COLO668 (cell line): Measurements from ENCODE around the gene CD3D.
"Not testable (repeated sequence)": the region's sequence is repeated elsewhere in the genome, so short reads cannot be mapped to it uniquely, and the experiment has no call there.

Source experiments
- DNase-seq: peaks from one replicate; lab custom pipeline; 2025; ENCODE audit not compliant: unreplicated experiment; lab: John Stamatoyannopoulos, UW

Gene CD3D

DNA sequence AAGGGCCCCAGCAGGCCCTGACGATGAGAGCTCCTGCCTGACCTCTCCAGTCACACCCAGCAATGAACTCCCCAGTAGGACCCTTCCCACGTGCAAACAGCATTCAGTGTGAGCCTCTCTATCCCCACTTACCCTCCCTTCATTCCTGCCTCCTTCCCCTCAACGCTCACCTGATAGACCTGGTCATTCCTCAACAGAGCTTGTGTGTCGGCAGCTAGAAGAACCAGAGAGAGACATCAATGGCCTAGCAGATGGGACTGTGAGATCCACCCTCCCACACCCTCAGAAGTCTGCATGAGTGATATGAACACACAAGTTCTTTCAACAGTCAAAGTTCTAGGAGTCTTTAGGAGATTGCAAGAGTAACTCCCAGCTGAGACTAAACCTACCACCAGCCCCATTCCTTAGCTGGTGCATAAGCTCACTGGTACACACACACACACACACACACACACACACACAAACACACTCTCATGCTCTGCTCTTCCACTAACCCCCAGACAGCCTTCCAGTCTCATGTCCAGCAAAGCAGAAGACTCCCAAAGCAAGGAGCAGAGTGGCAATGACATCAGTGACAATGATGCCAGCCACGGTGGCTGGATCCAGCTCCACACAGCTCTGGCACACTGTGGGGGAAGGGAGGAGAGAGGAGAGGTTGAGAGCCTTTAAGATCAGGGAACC is 3.1 kb downstream of the CD3D start:
- DNase-seq, result no peak

DNA sequence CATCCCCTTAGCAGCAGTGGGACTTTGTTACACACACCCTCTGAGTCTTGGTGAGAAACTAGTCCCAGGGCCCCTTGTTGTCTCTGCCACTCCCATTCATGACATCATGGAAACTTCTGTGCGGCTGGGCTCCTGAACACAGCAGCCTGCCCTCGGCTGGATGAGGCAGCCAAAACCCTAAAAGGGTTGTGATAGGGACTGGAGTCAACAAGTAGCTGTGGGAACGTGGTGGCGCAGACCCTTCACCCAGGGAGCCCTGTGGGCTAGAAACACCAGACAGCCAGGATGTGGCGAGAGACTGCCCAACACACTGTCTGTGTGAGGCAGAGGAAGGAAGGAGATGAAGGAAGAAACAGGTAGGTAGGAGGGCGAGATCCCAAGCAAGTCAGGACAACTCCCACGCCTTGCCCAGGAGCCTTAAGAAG is 3.9 kb downstream of the CD3D start:
- no peak for DNase-seq

DNA sequence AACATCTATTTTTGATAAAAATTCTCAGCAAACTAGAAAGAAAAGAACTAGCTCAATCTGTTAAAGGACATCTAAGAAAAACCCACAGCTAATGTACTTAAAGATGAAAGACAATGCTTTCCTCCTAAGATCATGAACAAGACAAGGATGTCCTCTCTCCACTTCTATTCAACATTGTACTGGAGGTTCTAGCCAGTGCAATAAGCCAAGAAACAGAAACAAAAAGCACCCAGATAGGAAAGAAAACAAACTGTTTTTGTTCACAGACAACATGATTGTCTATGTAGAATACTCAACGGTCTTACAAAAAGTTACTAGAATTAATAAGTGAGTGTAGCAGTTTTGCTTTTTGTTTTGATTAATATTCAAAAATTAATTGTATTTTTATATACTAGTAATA is 7.8 kb downstream of the CD3D start:
- no peak for DNase-seq

DNA sequence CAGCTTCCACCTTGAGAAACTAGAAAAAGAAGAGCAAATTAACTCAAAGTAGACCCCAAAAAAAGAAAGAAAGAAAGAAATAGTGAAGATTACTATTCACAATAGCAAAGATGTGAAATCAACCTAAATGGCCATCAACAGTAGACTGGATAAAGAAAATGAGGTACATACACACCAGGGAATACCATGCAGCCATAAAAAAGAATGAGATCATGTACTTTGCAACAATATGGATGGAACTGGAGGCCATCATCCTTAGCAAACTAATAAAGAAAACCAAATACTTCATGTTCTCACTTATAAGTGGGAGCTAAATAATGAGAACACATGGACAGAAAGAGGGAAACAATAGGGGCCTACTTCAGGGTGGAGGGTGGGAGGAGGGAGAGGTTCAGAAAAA is 13.8 kb downstream of the CD3D start:
- DNase-seq, result no peak

DNA sequence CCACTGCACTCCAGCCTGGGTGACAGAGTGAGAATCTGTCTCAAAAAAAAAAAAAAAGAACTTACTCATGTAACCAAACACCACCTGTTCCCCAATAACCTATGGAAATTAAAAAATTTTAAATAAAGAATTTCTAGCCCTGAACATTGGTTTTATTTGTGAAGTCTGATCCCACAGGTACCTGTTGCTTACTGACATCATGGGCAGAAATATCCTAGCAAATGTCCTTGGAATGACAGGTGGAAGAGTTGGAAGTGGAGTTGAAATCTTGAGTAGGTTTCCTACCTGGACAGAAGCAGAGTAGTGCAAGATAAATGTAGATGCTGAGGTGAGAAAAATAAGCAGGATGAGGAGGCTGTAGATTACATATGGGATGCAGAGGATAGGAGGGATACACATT is 17.2 kb downstream of the CD3D start:
- no peak for DNase-seq

DNA sequence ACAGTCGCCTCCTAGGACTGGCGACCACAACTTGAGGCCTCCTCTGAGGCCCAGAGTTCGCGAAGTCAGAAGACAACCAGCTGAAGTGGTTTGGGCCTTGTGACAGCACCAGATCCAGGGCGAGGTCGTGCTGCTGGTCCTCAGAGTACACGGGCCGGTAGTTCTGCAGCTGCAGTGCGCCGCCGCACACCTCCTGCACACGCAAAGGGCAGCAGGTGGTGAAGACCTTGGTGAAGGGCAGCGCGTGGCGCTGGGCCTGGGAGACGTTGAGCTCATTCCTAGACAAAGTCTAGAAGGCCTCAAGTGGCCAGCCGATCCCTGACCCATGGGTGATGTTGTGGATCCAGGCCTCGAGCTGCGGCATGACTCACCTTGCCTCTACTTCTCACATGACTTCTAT is 19.8 kb downstream of the CD3D start:
- no peak for DNase-seq

DNA sequence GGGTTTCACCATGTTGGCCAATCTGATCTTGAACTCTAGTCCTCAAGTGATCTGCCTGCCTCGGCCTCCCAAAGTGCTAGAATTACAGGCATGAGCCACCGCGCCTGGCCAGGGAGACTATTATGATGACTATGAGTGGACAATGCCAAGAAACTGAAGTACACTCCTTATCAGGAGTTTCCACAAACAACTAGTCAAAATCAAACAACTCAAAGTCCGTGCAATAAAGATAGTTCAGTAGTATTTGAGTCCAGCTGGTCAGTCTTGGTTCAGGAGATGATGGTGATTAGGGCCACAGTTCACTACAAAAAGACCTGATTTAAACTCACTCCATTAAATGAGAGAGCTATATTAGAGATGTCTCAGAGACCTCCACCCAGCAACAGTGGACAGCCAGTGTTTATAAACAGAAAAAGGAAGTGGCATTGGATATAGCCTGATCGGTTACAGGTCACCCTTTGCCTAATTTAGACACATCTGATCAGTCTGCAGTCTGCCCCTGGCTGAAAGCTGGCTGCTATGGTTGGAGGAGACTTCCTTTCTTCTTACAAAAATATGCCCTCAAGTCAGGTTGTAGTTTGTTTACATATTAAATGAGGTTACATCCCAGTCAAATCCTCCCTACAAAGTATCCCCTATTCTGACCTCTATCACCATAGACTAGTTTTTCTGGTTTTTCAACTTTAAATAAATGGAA is 21.0 kb downstream of the CD3D start:
- DNase-seq, result no peak

DNA sequence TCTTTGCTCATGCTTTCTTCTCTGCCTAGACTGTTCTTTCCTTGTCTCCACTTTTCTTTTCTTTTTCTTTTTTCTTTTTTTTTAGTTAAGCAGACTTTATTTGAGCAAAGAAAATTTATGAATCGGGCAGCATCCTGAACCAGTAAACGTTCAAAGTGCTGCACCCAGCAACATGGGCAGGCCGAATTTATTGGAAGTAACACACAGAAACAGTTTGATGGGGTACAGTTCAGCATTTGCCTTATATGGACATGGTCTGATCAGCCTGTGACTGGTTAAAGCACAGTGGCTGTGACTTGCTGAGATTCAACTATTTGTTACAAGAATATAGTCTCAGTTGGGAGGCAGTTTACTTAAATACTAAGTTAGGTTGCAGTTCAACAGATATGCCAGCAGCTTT is 22.0 kb downstream of the CD3D start:
- no peak for DNase-seq

DNA sequence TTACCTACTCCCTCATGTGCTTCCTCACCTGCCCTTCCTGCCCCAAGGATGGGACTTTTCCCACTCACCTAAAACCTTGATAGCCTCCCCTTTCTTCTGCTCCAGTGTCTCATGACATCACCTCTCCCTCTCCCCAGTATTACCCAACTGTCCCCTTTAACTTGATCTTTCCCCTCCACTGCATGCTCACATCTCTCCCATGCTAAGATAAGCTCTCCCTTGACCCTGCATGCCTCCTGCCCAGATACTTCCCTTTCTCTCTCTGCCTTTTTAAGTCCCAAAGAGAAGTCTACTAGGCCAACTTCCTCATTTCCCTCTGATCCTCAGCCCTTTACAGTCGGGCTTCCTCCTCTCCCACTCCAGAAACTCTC is 23.2 kb downstream of the CD3D start:
- no peak for DNase-seq

DNA sequence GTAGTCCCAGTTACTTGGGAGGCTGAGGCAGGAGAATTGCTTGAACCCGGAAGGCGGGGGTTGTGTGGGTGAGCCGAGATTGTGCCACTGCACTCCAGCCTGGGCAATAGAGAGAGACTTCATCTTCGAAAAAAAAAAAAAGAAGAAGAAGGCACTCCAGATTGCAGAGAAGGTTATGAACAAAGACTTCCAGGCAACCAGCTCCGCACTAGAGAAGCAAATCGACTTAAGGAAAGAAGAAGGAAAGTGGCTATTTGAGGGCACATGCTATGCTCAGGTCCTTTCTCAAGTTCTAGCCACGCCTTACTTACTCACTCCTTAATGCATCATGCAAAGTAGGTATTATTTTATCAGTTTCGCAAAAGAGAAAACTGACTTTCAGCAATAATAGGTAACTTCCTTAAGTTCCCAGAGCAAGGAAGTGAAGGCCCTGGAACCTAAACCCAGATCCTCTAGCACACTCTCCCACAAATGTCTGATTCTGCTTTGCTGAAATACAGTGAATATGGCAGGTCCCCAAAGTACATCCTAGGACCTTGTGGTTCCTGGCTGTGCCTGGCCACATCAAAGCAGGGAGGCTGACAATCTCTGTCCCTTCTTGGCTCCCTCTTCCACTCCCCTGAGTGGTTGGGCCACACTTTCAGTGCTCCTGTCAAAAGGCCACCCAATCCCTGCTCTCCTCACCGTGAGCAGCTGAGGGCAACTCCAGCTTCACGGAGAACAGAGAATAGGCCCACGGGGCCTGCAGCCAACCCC is 23.7 kb downstream of the CD3D start:
- DNase-seq, result no peak

DNA sequence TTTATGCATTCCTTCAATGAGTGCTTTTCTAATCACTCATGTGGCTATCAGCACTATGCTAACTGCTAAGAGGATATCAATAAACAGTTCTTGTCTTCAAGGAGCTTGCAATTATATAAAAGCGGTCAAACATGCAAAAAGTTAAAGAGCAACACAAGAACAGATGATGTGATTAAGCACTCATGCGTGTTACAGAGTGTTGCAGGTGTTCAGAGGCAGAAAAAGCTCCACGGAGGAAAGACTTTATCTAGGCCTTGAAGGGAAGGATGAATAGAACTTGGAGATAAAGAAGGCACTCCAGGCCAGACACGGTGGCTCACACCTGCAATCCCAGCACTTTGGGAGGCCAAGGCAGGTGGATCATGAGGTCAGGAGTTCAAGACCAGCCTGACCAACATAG is 24.4 kb downstream of the CD3D start:
- DNase-seq, result no peak

DNA sequence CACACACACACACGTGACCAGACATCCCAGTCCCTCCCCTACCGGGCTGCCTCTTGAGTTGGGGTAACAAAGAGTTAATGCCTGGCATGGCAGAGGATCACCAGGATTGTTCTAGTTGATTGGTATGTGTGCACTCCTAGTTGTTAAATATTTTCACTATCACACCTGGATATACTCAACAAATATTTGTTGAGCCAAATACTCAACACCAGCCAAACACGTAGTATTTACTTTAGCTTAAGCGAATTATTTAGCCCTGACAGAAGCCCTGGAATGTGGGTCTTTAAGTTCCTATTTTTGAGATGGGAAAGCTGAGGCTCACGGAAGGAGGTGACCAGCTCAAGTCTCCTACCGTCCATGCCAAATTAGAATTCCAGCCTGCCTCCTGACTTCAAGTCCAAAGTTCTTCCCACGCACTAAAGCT is 27.5 kb downstream of the CD3D start:
- peak; percentile 16 for DNase-seq

DNA sequence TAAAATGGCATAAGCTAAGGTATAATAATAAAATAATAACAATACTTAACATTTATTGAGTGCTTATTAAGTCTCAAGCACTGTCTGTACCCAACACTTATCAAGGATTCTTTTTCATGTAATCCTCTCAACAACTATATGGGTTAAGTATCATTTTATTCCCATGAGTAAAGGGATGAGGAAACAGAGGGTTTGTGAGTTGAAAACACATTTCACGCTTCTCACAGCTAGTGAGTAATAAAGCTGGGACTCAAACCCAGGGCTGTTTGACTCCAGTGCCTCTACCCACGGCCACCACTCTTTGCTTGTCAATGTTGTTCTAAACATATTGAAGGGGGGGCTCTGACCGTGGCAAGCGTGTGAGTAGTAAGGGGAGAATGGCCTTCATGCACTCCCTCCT is 29.3 kb downstream of the CD3D start:
- DNase-seq, result no peak

DNA sequence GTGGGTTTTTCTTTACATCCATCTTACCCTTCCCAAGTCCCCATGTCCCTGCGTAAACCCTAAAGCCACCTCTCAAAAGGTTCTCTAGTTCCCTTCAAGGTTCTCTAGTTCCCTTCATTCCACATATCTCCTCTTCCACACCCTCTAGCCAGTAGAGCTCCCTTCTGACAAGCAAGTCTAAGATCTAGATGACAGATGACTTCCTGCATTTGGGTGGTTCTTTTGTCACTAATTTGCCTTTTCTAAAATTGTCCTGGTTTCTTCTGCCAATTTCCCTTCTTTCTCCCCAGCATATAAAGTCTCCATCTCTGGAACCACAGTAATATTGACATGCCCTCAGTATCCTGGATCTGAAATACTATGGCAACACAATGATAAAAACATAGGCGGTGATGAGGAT is 30.2 kb downstream of the CD3D start:
- DNase-seq, result no peak

DNA sequence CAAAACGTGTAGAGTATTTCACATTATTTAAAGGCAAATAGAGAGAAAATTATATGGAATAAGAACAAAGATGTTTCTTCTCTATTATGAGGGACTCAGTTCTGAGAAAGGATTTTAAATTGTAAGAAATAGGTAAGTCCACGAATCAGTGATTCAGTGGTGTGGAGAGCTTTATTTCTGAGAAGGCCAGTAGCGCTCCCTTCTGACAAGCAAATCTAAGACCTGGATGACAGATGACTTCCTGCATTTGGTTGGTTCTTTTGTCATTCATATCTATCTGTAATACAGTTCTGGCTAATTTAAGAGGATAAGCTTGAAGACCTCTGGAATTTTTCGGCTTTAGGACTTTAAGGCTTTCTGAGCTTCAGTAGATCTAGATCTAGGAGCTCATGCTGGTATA is 31.0 kb downstream of the CD3D start:
- no peak for DNase-seq

DNA sequence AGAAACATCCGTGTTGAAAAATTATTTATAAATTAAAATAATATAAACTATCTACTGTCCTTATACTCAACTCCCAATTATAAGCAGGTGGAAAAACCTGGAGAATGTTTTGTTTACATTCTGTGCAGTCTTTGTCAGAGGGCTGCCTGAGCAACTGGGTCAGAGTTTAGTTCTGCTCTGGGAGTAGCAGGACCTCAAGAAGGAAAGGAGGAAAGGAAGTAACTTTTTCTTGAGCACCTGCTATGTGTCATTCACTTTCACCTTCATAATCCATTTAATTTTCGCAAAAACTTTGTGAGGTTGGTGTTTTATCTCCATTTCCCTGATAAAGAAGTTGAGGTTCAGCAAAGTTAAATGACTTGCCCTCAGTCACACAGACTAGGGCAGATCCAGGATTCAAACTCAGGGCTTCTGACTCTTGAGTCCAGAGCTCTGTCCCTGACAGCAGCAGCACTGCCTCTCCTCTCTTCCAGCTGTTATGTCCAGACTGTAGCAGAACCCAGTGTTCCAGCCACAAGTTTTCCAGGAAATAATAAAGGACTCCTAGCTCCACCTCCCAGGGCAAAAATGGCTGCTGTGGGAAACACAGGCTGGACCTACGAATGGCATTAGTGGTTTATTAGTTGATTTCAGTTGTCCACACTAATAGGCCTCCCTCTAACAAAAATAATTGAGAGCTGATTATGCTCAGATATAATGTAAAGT is 31.6 kb downstream of the CD3D start:
- no peak for DNase-seq

DNA sequence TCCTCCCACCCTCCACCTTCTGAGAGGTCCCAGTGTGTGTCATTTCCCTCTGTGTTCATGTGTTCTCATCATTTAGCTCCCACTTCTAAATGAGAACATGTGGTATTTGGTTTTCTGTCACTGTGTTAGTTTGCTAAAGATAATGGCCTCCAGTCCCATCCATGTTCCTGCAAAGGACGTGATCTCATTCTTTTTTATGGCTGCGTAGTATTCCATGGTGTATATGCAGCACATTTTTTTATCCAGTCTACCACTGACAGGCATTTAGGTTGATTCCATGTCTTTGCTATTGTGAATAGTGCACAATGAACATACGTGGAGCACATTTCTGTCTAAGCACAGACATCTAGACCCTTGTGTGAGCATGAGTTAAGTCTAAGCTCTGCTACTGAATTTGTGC is 32.2 kb downstream of the CD3D start:
- DNase-seq, result no peak

DNA sequence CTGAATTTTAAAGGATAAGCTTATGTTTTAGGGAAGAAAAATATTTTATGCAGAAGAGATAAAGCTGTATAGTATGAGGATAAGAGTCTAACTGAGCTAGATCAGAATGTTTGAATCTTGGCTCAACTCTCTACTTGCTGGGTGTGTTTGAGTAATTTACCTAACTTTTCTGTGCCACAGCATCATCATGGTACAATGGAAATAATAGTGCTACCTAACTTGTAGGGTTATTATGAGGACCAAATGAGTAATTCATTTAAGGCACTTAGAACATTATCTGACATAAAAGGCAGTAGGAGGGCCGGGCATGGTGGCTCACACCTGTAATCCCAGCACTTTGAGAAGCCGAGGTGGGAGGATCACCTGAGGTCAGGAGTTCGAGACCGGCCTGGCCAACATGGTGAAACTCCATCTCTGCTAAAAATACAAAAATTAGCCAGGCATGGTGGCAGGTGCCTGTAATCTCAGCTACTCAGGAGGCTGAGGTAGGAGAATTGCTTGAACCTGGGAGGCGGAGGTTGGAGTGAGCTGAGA is 33.4 kb downstream of the CD3D start:
- DNase-seq, result not testable (repeated sequence)

DNA sequence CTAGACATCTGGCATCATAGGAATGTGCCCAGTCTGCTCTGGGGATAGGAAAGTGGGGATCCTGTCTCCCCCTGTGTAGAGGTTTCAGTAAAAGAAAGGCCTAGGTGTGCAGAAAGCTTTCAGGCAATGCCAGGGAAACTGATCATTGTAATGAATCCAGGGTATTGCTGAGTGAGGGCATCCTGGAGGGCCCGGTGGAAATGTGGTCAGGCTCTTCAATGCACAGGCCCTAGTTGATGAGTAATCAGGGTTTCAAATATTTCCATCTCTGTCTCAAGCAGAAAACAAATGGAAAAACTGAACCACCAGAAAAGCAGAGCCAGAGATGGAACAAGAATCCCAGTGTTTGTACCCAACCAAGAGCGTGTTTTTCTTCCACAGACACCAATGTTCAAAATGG is 35.9 kb downstream of the CD3D start:
- no peak for DNase-seq

DNA sequence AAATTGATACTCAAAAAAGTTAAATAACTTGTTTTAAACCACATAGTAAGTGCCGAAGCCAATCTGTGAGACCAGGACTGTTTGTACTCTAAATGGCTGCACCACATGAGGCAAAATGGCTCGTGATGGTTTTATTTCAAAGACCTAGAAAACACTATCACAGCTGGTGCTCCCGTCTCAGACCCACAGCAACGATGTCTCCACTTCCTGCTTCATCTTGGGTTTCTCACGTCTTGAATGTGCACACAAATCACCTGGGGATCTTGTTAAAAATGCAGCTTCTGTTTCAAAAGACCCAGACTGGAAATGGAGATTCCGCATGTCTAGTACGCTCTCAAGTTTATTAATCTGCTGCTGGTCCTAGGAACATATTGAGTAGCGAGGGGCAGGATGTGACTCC is 36.8 kb downstream of the CD3D start:
- DNase-seq, result no peak

DNA sequence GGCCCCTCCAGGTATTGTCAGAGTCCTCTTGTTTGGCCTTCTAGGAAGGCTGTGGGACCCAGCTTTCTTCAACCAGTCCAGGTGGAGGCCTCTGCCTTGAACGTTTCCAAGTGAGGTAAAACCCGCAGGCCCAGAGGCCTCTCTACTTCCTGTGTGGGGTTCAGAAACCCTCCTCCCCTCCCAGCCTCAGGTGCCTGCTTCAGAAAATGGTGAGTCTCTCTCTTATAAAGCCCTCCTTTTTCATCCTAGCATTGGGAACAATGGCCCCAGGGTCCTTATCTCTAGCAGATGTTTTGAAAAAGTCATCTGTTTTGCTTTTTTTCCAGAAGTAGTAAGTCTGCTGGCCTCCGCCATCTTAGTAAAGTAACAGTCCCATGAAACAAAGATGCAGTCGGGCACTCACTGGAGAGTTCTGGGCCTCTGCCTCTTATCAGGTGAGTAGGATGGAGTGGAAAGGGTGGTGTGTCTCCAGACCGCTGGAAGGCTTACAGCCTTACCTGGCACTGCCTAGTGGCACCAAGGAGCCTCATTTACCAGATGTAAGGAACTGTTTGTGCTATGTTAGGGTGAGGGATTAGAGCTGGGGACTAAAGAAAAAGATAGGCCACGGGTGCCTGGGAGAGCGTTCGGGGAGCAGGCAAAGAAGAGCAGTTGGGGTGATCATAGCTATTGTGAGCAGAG is 37.8 kb downstream of the CD3D start, which contains the start of gene CD3E:
CD3E (plus strand) TSS at position 163 of the 681 bp plus-strand sequence; CDS start at position 386, 223 bp downstream.
- DNase-seq, result no peak
